ENCODE data around the gene KCTD15.

- no peak for TF ChIP-seq EP300 (IDR thresholded peaks at IDR 0.05; ENCODE audit: borderline replicate concordance in 1 of 2, control insufficient read depth in 1 of 2, low read depth in 2 of 2, low read length in 2 of 2)
- TF ChIP-seq POLR2A (IDR thresholded peaks at IDR 0.05; ENCODE audit: low read depth, low read length) = no peak
- peak; percentile 23 to 47 (median 38); a peak in 5 of 6 replicates for TF ChIP-seq CTCF (IDR thresholded peaks at IDR 0.05 in 2 of 3, conservative IDR thresholded peaks at IDR 0.05 in 1 of 3; ENCODE audit: control insufficient read depth in 2 of 3, extremely low read depth in 1 of 3, insufficient read depth in 1 of 3, low read depth in 3 of 3, low read length in 3 of 3)
- TF ChIP-seq, protein P1, sequence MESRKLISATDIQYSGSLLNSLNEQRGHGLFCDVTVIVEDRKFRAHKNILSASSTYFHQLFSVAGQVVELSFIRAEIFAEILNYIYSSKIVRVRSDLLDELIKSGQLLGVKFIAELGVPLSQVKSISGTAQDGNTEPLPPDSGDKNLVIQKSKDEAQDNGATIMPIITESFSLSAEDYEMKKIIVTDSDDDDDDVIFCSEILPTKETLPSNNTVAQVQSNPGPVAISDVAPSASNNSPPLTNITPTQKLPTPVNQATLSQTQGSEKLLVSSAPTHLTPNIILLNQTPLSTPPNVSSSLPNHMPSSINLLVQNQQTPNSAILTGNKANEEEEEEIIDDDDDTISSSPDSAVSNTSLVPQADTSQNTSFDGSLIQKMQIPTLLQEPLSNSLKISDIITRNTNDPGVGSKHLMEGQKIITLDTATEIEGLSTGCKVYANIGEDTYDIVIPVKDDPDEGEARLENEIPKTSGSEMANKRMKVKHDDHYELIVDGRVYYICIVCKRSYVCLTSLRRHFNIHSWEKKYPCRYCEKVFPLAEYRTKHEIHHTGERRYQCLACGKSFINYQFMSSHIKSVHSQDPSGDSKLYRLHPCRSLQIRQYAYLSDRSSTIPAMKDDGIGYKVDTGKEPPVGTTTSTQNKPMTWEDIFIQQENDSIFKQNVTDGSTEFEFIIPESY (IDR thresholded peaks at IDR 0.05) = no peak
- TF ChIP-seq BCL3 (IDR thresholded peaks at IDR 0.05; ENCODE audit: borderline replicate concordance, insufficient read depth, low read depth, low read length, poor library complexity, severe bottlenecking) = no peak
- no peak for TF ChIP-seq SREBF1 (IDR thresholded peaks at IDR 0.05; ENCODE audit: low read length)
- no peak for TF ChIP-seq FOXM1 (IDR thresholded peaks at IDR 0.05; ENCODE audit: low read depth, low read length)
- TF ChIP-seq POLR2AphosphoS5 (IDR thresholded peaks at IDR 0.05; ENCODE audit: low read length) = no peak
- TF ChIP-seq TCF7 (IDR thresholded peaks at IDR 0.05; ENCODE audit: borderline replicate concordance) = no peak
Observed at GRCh38 chr19:33795370-33796163, 1.1 kb upstream of the KCTD15 start.

All from GM12878 (cell line).